GM19467 (cell line): Measurements from ENCODE around the gene CDC42EP5.
"Not testable (repeated sequence)": the region's sequence is repeated elsewhere in the genome, so short reads cannot be mapped to it uniquely, and the experiment has no call there.

Source experiments
- ATAC-seq: cut with Tn5 transposase; IDR thresholded peaks from one replicate; pipeline ENCODE4 v1.9.1; 2021; ENCODE audit warnings: mild to moderate bottlenecking, moderate library complexity; ENCODE audit not compliant: unreplicated experiment

The CDC42EP5 gene

DNA sequence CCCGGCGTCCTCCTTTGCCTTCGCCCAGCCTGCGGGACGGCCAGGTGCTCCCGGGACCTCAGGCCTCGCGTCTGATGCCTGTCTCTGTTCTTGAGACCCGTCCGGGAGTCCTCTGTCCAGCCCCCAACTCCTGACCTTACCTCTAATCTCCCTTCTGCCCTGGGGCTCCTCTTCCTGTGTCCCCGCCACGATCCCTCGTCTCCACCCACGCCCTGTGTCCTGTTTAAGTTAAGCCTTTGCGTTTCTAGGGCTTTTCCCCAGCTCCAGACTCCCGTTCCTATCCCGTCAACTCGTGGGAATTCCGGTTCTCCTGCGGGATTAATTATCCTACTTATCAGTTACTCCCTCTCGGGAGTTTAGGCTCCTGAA lies 23.4 kb downstream of the CDC42EP5 start:
- no peak for ATAC-seq

- peak; percentile 85 for ATAC-seq
Observed at GRCh38 chr19:54448774-54449700, 24.1 kb downstream of the CDC42EP5 start, which contains the start of gene LENG8. LENG8 (plus strand) TSS chr19:54449199; CDS start chr19:54451345, 2,146 bp downstream.

DNA sequence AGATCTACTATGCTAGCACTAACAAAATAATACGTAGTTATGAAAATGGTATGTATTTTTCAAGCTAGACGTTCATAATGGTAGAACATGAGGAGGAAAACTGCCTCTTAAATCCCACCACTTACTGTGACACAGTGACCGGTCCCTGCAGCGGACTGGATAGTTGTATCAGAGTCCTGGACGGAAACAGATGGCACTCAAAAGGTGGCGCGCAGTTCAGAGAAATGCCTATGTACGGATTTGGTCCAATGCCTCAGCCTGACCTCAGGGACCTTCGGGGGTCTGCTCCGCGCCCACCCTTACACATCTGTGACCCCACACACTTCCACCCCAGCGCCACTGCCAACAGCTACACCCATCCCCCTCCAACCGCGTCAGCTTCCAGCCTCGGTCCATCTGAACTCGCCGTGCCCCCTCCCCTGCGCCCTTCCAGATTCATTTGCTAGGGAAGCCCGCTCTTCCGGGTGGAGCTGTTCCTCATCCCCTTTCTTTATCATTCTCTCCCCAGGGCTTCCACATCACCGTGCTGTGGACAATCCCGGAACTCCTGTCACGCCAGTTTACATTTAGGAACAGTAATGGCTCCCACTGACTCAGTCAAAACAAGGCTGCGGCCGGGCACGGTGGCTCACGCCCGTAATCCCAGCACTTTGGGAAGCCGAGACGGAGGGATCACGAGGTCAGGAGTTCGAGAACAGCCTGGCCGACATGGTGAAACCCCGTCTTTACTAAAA lies 24.9 kb downstream of the CDC42EP5 start:
- ATAC-seq, result no peak

GRCh38 chr19:54446349-54446748 lies 26.7 kb downstream of the CDC42EP5 start:
- ATAC-seq, result not testable (repeated sequence)

- no peak for ATAC-seq
Observed at GRCh38 chr19:54444737-54445136, 28.4 kb downstream of the CDC42EP5 start.

DNA sequence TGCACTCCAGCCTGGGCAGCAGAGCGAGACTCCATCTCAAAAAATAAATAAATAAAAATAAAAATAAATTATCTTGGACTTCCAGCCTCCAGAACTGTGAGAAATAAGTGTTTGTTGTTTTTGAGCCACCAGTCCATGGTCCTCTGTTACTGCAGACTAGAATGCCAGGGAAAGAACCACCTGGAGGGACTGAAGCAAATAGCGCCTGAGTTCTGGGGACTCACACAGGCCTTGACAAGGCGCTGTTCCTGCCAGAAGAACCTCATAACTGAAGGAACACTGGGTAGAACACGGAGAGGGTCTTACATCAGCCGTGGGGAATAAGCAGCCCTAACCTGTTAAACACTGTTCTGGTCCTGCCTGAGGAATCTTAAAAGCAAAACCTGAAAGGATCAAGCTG lies 32.5 kb downstream of the CDC42EP5 start:
- ATAC-seq, result no peak

GRCh38 chr19:54439174-54439851 lies 33.8 kb downstream of the CDC42EP5 start:
- ATAC-seq, result no peak

DNA sequence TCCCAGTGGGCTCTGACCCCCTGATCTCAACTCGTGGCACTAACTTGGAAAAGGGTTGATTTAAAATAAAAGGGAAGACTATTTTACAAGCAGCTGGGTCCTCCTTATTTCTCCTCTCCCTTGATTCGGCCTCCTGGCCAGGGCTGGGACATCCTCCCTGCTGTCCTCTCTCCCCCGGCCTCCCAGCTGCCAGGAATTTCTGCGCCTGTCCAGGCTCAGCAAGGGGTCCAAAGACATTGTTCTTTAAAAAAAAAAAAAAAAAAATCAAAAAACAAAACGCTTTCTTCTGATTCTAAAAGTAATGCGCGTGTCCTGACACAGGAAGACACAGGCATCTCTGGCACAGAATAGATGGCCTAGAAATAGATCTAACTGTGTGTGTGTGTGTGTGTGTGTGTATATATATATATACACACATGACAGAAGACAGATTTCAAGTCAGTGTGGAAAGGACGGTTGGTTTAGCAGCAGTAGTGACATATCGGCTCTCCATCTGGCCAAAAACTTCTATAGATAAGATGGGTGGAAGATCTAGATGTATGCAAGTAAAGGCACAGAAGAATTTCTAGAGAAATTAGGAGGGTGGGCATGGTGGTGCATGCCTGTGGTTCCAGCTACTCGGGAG lies 36.4 kb downstream of the CDC42EP5 start:
- ATAC-seq, result no peak

DNA sequence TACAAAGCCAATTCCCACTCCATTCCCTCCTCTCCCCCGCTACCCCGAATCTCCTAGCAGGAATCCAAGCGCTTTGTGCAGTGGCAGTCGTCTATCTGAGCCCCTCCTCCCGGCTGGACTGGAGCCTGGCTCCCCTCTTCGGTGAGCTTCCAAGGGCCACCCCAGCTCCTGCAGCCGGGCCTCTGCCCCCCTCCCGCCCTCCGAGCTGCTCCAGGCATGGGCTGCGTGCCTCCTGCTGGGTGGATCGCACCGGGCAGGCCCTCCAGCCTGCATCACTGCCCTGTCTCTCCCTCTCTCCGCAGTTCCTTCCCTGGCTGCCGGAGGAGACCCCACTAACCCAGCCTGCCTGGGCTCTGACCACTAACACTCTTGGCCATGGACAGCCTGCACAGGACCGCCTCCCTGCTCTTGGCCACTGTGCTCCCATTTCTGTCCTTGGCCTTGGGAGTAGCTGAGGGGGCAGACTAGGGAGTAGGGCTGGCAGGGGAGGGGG lies 37.0 kb downstream of the CDC42EP5 start:
- ATAC-seq, result no peak

- ATAC-seq, result no peak
Observed at GRCh38 chr19:54435551-54436016, 37.5 kb downstream of the CDC42EP5 start.

GRCh38 chr19:54434873-54435214 lies 38.3 kb downstream of the CDC42EP5 start:
- ATAC-seq, result no peak

GRCh38 chr19:54434112-54434872 lies 38.8 kb downstream of the CDC42EP5 start:
- ATAC-seq, result no peak

DNA sequence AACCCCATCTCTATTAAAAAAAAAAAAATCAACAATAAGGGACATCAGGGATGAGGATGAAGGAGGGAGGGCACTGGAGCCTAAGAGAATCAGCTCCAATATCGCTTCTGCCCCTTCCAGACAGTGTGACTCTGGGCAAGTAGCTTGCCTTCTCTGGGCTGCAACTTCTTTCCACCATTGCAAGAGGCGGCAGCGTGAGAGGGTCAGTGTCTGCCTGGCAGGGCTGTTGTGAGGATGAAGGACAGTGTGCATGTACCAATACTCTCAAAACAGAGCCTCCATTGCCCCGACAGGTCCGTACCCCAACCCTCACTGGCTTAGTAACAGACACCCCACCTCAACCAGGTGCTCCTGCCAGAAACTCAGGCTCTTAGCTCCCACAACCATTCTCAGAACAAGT lies 39.4 kb downstream of the CDC42EP5 start:
- ATAC-seq, result no peak

- no peak for ATAC-seq
Observed at GRCh38 chr19:54432144-54432738, 40.9 kb downstream of the CDC42EP5 start.

- ATAC-seq, result no peak
Observed at GRCh38 chr19:54431255-54431838, 41.7 kb downstream of the CDC42EP5 start.

DNA sequence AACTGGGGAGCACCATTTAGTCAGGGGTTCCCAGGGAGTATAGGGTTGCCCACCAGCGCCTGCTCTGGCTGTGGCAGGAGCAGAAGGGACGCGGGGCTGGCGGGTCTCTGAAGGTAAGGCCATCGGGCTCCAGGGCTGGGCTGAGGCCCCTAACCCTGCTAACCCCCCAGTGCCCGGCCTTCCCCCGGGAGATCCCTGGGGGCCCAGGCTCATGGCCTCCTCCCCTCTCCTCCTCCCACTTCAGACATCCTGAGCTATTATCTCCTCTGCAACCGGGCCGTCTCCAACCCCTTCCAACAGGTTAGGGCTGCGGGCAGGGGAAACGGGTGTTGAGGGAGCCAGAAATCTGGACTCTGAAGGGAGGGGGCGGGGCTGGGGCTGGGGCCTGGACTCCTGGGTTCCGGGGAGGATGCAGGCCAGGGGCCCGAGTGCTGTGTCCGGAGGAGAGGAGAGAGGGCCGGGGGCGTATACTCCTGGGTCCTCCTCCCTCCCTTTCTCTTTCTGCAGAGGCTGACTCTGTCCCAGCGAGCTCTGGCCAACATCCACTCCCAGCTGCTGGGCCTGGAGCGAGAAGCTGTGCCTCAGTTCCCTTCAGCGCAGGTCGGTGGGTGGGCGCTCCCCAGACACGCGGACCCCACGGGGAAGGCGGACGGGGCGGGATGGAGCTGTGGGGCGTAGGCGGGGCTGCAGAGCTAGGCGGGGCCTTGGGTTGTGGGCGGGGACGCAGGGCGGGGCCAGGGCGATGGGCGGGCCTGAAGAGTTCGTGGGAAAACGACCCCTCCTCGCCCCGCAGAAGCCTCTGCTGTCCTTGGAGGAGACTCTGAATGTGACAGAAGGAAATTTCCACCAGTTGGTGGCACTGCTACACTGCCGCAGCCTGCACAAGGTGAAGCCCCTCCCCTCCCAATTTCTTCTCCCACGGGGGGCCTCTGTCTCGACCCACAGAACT lies 42.5 kb downstream of the CDC42EP5 start:
- no peak for ATAC-seq

DNA sequence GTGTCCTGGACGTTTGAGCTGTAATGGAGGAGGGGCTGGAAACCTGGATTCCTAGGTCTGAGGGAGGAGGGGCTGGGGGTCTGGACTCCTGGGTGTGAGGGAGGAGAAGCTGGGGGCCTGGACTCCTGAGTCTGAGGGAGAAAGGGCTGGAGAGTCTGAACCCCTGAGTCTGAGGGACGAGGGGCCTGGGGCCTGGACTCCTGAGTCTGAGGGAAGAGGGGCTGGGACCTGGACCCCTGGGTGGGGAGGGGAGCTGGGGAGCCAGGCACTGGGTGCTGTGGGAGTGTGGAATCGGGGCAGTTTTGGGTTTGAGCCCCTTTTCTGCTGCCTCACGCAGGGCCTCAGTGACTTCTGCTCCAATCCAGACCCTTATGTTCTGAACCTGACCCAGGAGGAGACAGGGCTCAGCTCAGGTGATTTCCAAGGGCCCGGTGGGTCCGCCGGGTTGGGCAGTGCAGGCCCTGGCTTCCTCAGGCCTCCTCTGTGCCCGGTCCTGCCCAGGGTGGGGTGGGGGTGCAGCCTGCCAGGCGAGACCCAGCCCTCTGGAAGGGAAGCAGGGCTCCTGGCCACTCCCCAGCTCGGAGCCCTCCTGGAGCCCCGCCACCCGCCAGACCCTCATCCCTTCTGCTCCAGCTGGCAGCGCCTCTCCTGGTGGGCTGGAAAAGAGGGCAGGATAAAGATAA lies 43.4 kb downstream of the CDC42EP5 start:
- no peak for ATAC-seq

DNA sequence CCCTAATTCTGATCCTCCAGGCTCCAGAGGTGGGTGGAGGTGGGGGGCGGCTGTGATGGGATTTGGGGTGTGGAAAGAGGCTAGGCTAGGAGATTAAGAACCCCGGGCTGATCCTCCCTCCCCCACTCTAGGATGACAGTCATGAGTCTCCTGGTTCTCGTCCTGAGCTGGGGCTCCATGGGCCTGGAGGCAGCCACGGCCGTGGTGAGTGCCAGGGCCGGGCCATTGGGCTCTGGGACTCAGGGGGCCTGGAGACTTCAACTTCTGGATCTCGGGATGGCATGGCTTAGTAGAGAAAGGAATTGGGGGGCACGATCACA lies 44.0 kb downstream of the CDC42EP5 start:
- no peak for ATAC-seq
